Stimulated activated CD4-positive, alpha-beta T cell treated with anti-CD3 and anti-CD28 coated beads, Interleukin-15, amount 100 ng/mL, for 1 hour (primary cell): Measurements from ENCODE around the gene COPZ2.
"Not testable (repeated sequence)": the region's sequence is repeated elsewhere in the genome, so short reads cannot be mapped to it uniquely, and the experiment has no call there.

Experiments
- DNase-seq, 2 donors: peaks; one replicate each; pipeline ENCODE4 v3.0.0-alpha.2; 2020; ENCODE audit warnings: low read depth in 1 of 2, low spot score in 1 of 2

Gene COPZ2, protein sequence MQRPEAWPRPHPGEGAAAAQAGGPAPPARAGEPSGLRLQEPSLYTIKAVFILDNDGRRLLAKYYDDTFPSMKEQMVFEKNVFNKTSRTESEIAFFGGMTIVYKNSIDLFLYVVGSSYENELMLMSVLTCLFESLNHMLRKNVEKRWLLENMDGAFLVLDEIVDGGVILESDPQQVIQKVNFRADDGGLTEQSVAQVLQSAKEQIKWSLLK

GRCh38 chr17:48037036-48037837 is at the start of gene COPZ2:
Gene COPZ2 (minus strand): TSS chr17:48037797. CDS start chr17:48037777, 20 bp downstream.
- peak; percentile 32 to 42 for DNase-seq

DNA sequence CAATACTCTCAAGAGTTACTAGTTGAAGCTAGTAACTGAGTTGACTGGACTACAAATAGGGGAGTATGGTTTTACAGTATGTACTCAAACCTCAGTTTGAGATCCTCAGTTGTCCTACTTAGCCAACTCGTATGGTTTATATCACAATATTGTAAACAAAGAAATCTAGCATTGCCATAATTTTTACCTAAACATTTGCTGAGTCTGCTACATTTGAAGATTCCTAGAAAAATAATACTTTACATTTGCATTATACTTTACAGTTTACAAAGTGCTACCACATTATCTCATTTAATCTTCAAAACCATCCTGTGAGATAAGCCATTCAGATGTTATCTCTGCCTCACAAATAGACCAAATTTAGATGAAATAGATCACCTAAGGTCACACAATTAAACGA is 47.3 kb upstream of the COPZ2 start:
- no peak for DNase-seq

GRCh38 chr17:48081858-48082257 is 44.3 kb upstream of the COPZ2 start:
- DNase-seq, result no peak

DNA sequence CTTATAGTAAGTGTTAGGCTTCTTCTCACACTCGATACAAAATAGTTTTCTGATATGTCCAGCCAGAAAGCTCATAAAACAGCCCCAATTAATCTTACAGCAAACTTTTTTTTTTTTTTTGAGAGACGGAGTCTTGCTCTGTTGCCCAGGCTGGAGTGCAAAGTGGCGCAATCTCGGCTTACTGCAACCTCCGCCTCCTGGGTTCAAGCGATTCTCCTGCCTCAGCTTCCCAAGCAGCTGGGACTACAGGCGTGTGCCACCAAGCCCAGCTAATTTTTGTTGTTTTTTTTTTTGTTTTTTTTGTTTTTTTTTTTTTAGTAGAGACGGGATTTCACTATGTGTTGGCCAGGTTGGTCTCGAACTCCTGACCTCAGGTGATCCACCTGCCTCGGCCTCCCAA is 39.6 kb upstream of the COPZ2 start:
- not testable (repeated sequence) for DNase-seq

DNA sequence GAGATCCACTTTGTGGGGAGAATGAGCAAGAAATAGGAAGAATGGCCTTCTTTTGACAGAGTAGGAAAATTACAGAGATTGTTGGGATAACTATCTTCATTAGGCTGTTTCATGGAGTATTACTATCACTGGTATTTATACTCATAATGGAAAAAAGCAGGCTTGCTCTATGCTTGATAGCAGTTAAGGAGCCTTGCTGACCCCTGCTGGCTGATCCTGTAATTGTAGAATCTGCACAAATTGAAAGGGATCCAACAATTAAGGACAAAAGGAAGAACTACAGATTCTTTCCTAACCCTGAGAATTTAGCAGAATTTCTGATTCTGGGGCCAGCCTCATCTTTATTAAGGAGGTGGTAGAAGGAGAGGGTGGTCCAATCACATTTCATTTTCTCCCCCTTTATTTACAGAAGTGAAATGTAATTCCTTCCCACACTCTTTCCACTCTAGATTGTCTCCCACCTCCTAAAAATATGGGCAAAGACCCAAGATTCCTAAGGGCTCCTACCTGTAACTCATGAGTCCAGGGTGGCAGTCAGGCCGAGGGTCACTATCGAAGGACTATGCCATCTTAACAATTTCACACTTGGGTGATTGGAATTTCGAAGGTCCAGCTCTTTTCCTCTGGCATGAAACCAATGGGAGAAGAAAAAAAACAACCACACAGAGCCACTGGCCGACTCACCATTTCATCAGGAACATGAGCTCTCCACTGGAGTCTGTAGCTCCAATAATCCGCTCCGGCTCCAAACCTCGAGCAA is 36.9 kb upstream of the COPZ2 start:
- peak; percentile 40 to 43 for DNase-seq

DNA sequence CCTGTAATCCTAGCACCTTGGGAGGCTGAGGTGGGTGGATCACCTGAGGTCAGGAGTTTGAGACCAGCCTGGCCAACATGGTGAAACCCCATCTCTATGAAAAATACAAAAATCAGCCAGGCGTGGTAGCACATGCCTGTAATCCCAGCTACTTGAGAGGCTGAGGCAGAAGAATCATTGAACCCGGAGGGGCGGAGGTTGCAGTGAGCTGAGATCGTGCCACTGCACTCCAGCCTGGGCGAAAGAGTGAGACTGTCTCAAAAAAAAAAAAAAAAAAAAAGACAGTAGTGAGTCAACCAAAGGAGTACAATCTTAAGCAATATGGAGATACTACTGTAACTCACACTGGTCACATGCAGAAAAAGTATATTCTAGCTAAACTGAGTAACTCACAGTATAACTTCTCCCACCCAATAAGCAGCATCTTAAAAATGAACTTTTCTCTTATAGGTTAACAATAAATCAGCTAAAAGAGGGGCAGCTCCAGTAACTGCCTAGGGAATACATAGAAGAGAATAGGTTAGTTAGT is 36.0 kb upstream of the COPZ2 start:
- DNase-seq, result not testable (repeated sequence)

DNA sequence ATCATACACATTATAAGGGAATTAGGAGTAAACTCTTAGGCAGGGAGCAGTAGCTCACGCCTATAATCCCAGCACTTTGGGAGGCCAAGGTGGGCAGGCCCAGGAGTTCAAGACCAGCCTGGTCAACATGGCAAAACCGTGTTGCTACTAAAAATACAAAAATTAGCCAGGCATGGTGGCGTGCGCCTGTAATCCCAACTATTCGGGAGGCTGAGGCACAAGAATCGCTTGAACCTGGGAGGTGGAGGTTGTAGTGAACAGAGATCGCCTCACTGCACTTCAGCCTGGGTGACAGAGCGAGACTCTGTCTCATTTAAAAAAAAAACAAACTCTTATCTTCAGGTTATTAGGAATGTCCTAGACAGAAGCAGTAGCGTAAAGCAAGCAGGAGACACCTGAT is 35.2 kb upstream of the COPZ2 start:
- not testable (repeated sequence) for DNase-seq

GRCh38 chr17:48071654-48072053 is 34.1 kb upstream of the COPZ2 start:
- no peak for DNase-seq

DNA sequence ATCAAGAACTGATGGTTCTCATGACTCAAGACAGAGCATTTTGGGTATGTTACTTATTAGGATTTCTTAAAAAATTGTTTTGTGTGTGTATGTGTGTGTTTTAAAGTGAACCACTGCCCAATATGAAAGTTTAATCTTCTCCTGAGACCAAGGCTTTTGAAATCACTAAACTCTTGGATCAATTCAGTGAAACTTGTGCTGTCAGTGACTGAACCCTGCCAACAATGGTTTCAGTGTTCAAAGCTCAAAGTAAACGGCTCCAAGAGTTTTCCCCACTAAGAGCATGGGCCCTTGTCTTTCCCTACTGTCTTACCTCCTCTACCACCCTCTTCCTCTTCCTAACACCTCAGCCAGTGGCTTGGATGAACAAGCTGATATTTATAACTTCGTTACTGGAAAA is 32.6 kb upstream of the COPZ2 start:
- DNase-seq, result no peak

- DNase-seq, result no peak
These were observed 30.9 kb upstream of the COPZ2 start for GRCh38 chr17:48068491-48068961.

- not testable (repeated sequence) for DNase-seq
These were observed 30.2 kb upstream of the COPZ2 start for GRCh38 chr17:48067808-48068207.

DNA sequence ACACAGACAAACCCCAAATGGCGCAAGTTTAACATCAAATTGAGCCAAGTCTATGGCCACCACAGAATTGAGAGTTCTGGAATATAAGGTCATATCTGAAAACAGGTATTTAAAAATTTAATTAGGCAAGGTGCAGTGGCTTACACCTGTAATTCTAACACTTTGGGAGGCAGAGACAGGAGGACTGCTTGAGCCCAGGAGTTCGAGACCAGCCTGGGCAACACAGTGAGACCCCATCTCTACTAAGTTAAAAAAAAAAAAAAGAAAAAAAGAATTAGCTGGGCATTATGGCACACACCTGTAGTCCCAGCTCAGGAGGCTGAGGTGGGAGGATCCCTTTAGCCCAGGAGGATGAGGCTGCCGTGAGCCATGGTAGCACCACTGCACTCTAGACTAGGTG is 29.6 kb upstream of the COPZ2 start:
- no peak for DNase-seq

DNA sequence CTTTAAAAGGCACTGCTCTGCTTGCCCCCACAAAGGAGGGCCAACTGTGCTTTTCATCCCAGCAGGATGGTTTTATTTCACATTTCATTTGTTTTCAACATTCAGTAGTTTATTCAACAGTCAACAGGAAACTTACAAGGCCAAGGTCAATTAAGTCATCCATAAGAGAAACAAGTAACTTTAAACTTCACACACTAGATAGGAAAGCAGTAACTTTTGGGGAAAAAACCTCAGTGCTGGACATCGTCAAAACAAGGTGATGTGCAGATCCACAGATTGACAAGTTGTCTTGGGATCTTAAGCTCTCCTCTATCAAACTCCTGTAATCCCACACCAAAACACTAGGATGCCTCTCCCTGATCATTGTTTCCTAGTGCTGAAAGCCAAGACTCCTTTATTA is 29.1 kb upstream of the COPZ2 start:
- no peak for DNase-seq

DNA sequence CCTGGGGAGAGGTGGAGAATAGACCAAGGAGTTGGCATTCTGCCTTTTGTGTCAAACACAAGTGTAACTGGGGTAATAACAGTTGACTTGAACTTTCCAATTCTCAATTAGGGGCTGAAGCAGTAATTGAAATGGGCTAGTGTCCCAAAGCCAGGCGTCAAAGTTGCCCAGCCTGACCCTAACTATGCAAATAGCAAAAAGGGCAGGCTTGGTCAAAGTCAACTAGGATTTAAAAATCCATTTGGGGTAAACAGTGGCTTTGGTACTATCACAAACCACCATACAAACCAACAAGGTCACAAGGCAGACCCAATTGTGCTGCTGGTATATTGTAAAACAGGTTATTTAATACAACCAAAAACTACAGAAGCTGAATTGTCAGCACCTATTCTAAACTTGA is 28.6 kb upstream of the COPZ2 start:
- no peak for DNase-seq

- no peak for DNase-seq
These were observed 27.0 kb upstream of the COPZ2 start for GRCh38 chr17:48064638-48065037.

- no peak for DNase-seq
These were observed 24.7 kb upstream of the COPZ2 start for GRCh38 chr17:48062273-48062672.

DNA sequence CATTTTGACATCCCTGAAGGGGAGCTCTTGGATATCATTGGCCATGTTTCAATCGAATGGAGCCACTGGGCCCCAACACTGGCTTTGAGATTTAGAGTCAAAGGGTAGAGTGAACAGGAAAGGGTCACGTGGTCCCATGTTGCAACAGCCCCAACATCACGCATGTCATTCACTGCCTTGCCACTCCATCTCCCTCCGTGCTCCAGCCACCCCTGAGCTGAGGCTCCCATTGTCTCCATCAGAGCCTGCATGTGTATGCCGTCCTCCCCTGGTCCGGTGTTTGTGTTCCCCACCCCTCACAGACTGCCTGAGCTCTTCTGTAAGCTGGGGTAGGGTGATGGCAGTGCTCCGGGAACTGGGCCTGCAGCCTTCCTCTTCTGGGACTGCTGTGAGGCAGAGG is 22.7 kb upstream of the COPZ2 start:
- no peak for DNase-seq

DNA sequence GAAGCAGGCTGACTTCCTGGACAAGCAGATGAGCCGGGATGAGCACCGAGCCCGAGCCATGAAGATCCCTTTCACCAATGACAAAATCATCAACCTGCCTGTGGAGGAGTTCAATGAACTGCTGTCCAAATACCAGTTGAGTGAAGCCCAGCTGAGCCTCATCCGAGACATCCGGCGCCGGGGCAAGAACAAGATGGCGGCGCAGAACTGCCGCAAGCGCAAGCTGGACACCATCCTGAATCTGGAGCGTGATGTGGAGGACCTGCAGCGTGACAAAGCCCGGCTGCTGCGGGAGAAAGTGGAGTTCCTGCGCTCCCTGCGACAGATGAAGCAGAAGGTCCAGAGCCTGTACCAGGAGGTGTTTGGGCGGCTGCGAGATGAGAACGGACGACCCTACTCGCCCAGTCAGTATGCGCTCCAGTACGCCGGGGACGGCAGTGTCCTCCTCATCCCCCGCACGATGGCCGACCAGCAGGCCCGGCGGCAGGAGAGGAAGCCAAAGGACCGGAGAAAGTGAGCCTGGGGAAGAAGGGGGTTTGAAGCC is 21.6 kb upstream of the COPZ2 start:
- DNase-seq, result no peak

GRCh38 chr17:48058393-48059124 is 21.0 kb upstream of the COPZ2 start:
- DNase-seq, result no peak

GRCh38 chr17:48057626-48058025 is 20.0 kb upstream of the COPZ2 start:
- no peak for DNase-seq

- no peak for DNase-seq
These were observed 19.3 kb upstream of the COPZ2 start for GRCh38 chr17:48056879-48057278.
